GM18870 (cell line): ENCODE data around the gene ZNF423.

Experiments
- ATAC-seq: cut with Tn5 transposase; IDR thresholded peaks from one replicate; pipeline ENCODE4 v1.9.1; 2021; ENCODE audit warnings: moderate library complexity; ENCODE audit not compliant: unreplicated experiment

ZNF423 gene

GRCh38 chr16:49590166-49590871 is 265.6 kb downstream of the ZNF423 start:
- no peak for ATAC-seq

- no peak for ATAC-seq
Measured at GRCh38 chr16:49589544-49590031, 266.3 kb downstream of the ZNF423 start.

- no peak for ATAC-seq
Measured at GRCh38 chr16:49588729-49589384, 267.1 kb downstream of the ZNF423 start.

- ATAC-seq: no peak
Measured at GRCh38 chr16:49588026-49588425, 267.9 kb downstream of the ZNF423 start.

GRCh38 chr16:49587511-49587910 is 268.4 kb downstream of the ZNF423 start:
- ATAC-seq: no peak

GRCh38 chr16:49586466-49587450 is 269.2 kb downstream of the ZNF423 start:
- ATAC-seq: no peak

GRCh38 chr16:49585143-49585832 is 270.6 kb downstream of the ZNF423 start:
- no peak for ATAC-seq

GRCh38 chr16:49583911-49584310 is 272.0 kb downstream of the ZNF423 start:
- ATAC-seq: no peak

GRCh38 chr16:49581630-49582298 is 274.1 kb downstream of the ZNF423 start:
- ATAC-seq: no peak

GRCh38 chr16:49580751-49581303 is 275.1 kb downstream of the ZNF423 start:
- ATAC-seq: no peak

- no peak for ATAC-seq
Measured at GRCh38 chr16:49578435-49579024, 277.4 kb downstream of the ZNF423 start.

- no peak for ATAC-seq
Measured at GRCh38 chr16:49578018-49578417, 277.9 kb downstream of the ZNF423 start.

GRCh38 chr16:49576941-49577340 is 279.0 kb downstream of the ZNF423 start:
- no peak for ATAC-seq

GRCh38 chr16:49576173-49576494 is 279.8 kb downstream of the ZNF423 start:
- no peak for ATAC-seq

- peak; percentile 92 for ATAC-seq
Measured at GRCh38 chr16:49575346-49576172, 280.4 kb downstream of the ZNF423 start.

- ATAC-seq: no peak
Measured at GRCh38 chr16:49574826-49575225, 281.1 kb downstream of the ZNF423 start.

GRCh38 chr16:49567950-49568349 is 288.0 kb downstream of the ZNF423 start:
- no peak for ATAC-seq

GRCh38 chr16:49566432-49566831 is 289.5 kb downstream of the ZNF423 start:
- no peak for ATAC-seq
